Ishikawa (cell line): ENCODE data around the gene VIPR2.

Experiments
- CEBPB ChIP-seq: IDR thresholded peaks from 2 replicates; pipeline ENCODE4 v1.6.1; 2012
- RAD21 ChIP-seq: IDR thresholded peaks from 2 replicates; pipeline ENCODE4 v1.6.1; 2012; ENCODE audit warnings: low read depth

DNA sequence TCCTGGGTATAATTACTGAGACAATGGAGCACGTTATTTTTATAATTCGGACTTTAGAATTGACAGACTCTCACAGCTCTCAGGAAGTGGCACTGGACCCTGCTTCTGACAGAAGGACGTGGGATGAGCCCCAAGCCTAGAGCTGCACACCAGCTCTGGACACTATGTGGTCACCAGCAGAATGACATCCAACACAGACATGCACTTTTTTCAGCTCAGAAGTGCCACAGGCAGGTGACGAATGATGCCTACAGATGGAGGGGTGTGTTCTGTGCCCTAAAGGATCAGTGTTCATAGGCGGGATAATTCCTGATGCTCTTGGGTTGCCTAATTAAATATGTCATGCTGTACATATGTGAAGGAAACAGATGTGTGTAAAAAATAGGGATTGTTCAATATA, 87.9 kb downstream of the VIPR2 start:
- no peak for TF ChIP-seq RAD21
- TF ChIP-seq CEBPB = no peak
